OCI-LY3 (cell line): ENCODE results near the gene FCHSD2.

ENCODE experiments used
- H2AFZ ChIP-seq: fragments of 200-600, 300-600 bp; shearing (Covaris generic); 2 replicates; pipeline ENCODE4 v1.6.0; 2014; ENCODE audit warnings: antibody characterized with exemption, low read depth, low read length
- H3K27ac ChIP-seq: fragments of 200-600, 300-600 bp; sonication (generic); 2 replicates; pipeline ENCODE4 v1.5.1; 2014; ENCODE audit warnings: mild to moderate bottlenecking, low read length, moderate library complexity, mixed read lengths
- H3K27me3 ChIP-seq: fragments of 200-600, 300-600 bp; sonication (generic); 2 replicates; pipeline ENCODE4 v1.6.1; 2014; ENCODE audit warnings: low read depth, low read length, mixed read lengths
- H3K36me3 ChIP-seq: fragments of 200-600, 300-600 bp; sonication (generic); replicated peaks from 2 replicates; pipeline ENCODE3; 2014; ENCODE audit warnings: low read depth, low read length, mixed read lengths
- H3K4me1 ChIP-seq: fragments of 300-600, 200-600 bp; sonication (generic); 2 replicates; pipeline ENCODE4 v1.6.1; 2014; ENCODE audit warnings: low read length, mixed read lengths
- H3K4me2 ChIP-seq: fragments of 200-600, 300-600 bp; sonication (generic); 2 replicates; pipeline ENCODE4 v1.6.1; 2014; ENCODE audit warnings: low read length, mixed read lengths
- H3K4me3 ChIP-seq: fragments of 300-600, 200-600 bp; sonication (generic); 2 replicates; pipeline ENCODE4 v1.5.1; 2014; ENCODE audit warnings: antibody characterized with exemption, mild to moderate bottlenecking, low read length, moderate library complexity
- H3K79me2 ChIP-seq: fragments of 300-600, 200-600 bp; shearing (Covaris generic); 2 replicates; pipeline ENCODE4 v1.6.1; 2014; ENCODE audit warnings: mild to moderate bottlenecking, low read length, mixed read lengths
- H3K9ac ChIP-seq: fragments of 300-600, 200-600 bp; shearing (Covaris generic); 2 replicates; pipeline ENCODE4 v1.6.0; 2014; ENCODE audit warnings: mild to moderate bottlenecking, low read length, moderate library complexity
- H3K9me3 ChIP-seq: fragments of 200-600, 300-600 bp; shearing (Covaris generic); 2 replicates; pipeline ENCODE4 v1.6.1; 2014; ENCODE audit warnings: low read length, mixed read lengths; ENCODE audit not compliant: insufficient read depth
- H4K20me1 ChIP-seq: fragments of 200-600, 300-600 bp; sonication (generic); 2 replicates; pipeline ENCODE4 v1.6.1; 2016; ENCODE audit warnings: low read length, mixed read lengths; ENCODE audit not compliant: insufficient read depth
- EZH2phosphoT487 ChIP-seq: fragments of 200-600 bp; shearing (Covaris generic); IDR thresholded peaks from 2 replicates; pipeline ENCODE4 v1.6.1; 2018; ENCODE audit warnings: antibody characterized with exemption, mixed run types, low read depth
- TF ChIP-seq, protein P1 (sequence below): fragments of 200-600, 300-600 bp; sonication (generic); IDR thresholded peaks from 2 replicates; pipeline ENCODE4 v1.5.1; 2014; ENCODE audit warnings: antibody characterized with exemption, low read length, low read depth

The FCHSD2 gene

DNA sequence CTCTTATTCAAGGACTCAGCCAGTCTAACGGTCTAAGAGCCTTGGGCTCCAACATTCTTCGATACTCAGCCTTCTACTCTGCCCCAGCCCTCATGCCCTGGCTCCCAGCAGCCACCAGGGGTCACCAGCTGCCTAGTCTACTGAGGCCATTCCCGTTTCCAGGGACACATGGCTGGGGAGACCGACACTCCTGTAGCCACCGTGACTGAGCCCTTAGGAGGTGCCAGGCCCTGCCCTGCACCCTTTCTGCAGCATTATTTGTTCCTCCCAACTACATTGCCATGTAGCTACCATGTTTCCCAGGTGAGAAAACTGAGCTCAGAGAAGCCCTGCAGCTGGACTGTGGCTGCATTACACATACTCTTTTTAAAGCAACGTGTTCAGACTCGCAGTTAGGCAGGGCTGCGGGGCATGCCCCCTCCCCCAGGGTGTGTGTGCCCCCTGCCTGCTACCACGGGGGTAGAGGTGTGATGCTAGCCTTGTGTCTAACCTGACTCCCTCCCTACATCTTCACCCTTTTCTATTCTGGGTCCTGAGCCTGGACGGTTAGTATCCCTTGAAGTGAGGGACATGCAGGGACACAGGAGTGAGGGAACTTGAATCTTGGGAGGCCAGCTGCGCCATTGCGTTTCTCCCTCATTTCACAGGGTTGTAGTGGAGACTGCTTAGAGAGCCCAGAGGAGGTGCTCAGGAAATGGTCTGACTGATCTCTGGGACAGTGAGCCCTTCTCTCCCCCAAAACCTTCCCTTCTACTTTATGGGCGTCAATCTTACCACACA lies 310.4 kb downstream of the FCHSD2 start:
- Histone ChIP-seq H3K27ac (no peak overlapping the region), H3K4me1 (peaks cover 5% of the 10 kb centered on the region), H2AFZ (no peak overlapping the region), H3K9ac (no peak overlapping the region), H3K36me3 (peaks cover 76% of the 10 kb centered on the region), H3K4me2 (no peak overlapping the region), H3K79me2 (no peaks in the 10 kb centered on the region), H3K9me3 (no peaks in the 10 kb centered on the region), H3K27me3 (no peaks in the 10 kb centered on the region), H4K20me1 (peaks cover 17% of the 10 kb centered on the region), H3K4me3 (no peak overlapping the region)
- TF ChIP-seq, protein P1, sequence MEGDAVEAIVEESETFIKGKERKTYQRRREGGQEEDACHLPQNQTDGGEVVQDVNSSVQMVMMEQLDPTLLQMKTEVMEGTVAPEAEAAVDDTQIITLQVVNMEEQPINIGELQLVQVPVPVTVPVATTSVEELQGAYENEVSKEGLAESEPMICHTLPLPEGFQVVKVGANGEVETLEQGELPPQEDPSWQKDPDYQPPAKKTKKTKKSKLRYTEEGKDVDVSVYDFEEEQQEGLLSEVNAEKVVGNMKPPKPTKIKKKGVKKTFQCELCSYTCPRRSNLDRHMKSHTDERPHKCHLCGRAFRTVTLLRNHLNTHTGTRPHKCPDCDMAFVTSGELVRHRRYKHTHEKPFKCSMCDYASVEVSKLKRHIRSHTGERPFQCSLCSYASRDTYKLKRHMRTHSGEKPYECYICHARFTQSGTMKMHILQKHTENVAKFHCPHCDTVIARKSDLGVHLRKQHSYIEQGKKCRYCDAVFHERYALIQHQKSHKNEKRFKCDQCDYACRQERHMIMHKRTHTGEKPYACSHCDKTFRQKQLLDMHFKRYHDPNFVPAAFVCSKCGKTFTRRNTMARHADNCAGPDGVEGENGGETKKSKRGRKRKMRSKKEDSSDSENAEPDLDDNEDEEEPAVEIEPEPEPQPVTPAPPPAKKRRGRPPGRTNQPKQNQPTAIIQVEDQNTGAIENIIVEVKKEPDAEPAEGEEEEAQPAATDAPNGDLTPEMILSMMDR = peak; percentile 74
- no peak for TF ChIP-seq EZH2phosphoT487

DNA sequence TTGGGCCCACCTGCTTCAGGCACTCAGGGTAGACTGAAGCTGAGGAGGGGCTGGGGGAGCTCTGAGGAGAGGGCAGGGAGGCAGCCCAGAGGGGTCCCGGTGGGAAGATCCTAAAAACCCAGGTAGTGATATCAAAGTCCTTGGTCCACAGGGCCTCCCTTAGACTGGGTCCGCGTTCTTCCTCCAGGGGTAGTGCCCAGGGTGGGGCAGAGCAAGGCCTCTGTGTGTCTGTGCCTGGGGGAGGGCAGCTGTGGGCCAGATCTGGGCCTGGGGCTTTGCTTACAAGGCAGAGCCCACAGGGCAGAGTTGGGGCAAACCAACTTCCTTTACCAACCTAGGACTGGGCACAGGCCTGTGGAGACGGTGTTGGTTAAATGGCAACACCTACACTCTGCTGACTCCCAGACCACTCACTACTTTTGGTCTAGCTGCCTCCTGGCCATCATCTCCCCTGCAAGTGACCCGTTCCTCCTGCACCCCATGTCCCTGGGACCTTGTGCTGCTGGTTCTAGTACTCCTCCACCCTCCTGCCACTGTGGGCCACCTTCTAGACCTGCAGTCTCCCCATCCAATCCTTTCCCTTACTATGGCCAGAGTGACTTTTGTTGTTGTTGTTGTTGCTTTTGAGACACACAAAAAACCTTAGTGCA lies 312.1 kb downstream of the FCHSD2 start:
- Histone ChIP-seq H3K4me1 (peaks cover 13% of the 10 kb centered on the region), H2AFZ (no peak overlapping the region), H4K20me1 (peaks cover 21% of the 10 kb centered on the region), H3K27me3 (no peaks in the 10 kb centered on the region), H3K27ac (no peak overlapping the region), H3K4me2 (no peak overlapping the region), H3K36me3 (peaks cover 64% of the 10 kb centered on the region), H3K9ac (no peak overlapping the region), H3K4me3 (no peak overlapping the region), H3K79me2 (no peaks in the 10 kb centered on the region), H3K9me3 (no peaks in the 10 kb centered on the region)
- TF ChIP-seq, protein P1 = no peak
- no peak for TF ChIP-seq EZH2phosphoT487

DNA sequence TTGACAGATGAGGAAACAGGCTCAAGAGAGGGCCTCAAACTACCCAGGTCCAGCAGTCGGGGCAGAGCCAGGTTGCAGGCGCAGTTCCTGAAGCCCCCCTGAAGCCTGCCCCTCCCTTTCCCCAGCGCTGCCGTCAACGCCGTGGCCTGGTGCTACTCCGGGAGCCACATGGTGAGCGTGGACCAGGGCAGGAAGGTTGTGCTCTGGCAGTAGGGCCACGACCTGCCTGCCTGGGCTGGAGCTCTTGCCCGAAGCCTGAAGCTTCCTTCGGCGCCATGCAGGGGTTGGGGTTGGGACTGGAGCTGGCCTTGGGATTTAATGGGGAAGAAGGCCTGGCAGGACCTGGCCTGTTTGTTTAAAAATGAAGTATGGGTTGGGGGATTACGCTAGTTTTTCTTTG lies 312.9 kb downstream of the FCHSD2 start:
- no peaks in the 10 kb centered on the region for H3K79me2 ChIP-seq
- H3K27ac ChIP-seq = no peak overlapping the region
- H3K36me3 ChIP-seq = peaks cover 60% of the 10 kb centered on the region
- no peak for TF ChIP-seq EZH2phosphoT487
- TF ChIP-seq, protein P1 = no peak
- H3K9me3 ChIP-seq = no peaks in the 10 kb centered on the region
- no peak overlapping the region for H2AFZ ChIP-seq
- peaks cover 13% of the 10 kb centered on the region for H3K4me1 ChIP-seq
- no peak overlapping the region for H3K4me3 ChIP-seq
- H3K9ac ChIP-seq = no peak overlapping the region
- no peak overlapping the region for H3K4me2 ChIP-seq
- peaks cover 29% of the 10 kb centered on the region for H4K20me1 ChIP-seq
- no peaks in the 10 kb centered on the region for H3K27me3 ChIP-seq

DNA sequence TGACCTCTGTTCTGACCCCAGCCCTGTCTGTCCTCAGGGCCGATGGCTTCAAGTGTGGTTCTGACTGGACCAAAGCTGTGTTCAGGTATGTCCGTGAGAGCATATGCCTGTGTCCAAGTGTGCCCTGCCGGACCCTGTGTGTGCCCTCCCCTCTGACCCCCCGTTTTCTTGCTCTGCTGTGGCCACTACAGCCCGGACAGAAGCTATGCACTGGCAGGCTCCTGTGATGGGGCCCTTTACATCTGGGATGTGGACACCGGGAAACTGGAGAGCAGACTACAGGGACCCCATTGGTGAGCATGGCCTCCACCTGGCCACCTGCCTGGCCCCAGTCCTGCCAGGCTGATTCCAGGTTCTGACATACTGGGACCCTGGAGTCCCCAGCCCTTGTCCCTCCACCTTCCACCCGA lies 313.4 kb downstream of the FCHSD2 start:
- no peak for TF ChIP-seq EZH2phosphoT487
- TF ChIP-seq, protein P1 = no peak
- H2AFZ ChIP-seq = no peak overlapping the region
- H4K20me1 ChIP-seq = peaks cover 32% of the 10 kb centered on the region
- H3K4me2 ChIP-seq = no peak overlapping the region
- no peak overlapping the region for H3K4me3 ChIP-seq
- no peaks in the 10 kb centered on the region for H3K79me2 ChIP-seq
- no peak overlapping the region for H3K9ac ChIP-seq
- no peaks in the 10 kb centered on the region for H3K27me3 ChIP-seq
- H3K36me3 ChIP-seq = peaks cover 56% of the 10 kb centered on the region
- H3K4me1 ChIP-seq = peaks cover 13% of the 10 kb centered on the region
- no peak overlapping the region for H3K27ac ChIP-seq
- H3K9me3 ChIP-seq = no peaks in the 10 kb centered on the region
